Liver (tissue), 9 donors: ENCODE measurements around the gene ITGA2. TPM values are rescaled to one million over a fixed set of nuclear protein-coding genes. Genes with fewer than 3 reads are reported as not detected.

Source experiments
- DNase-seq: peaks from one replicate; pipeline ENCODE4 v3.0.0-alpha.2; 2017; ENCODE audit warnings: low spot score
- H3K27ac ChIP-seq, 2 donors: one replicate each; pipeline ENCODE4 v1.7.0; 2013; ENCODE audit warnings: inconsistent platforms in 2 of 2, low read length in 2 of 2, control low read depth in 1 of 2, low read depth in 1 of 2, mild to moderate bottlenecking in 1 of 2
- H3K27me3 ChIP-seq, 4 donors: one replicate each; pipeline versions ENCODE4 v1.6.1 to v1.7.0; 2013; ENCODE audit warnings: low read length in 3 of 4, inconsistent platforms in 1 of 4, mild to moderate bottlenecking in 1 of 4, moderate library complexity in 1 of 4; ENCODE audit not compliant: control insufficient read depth in 4 of 4, insufficient read depth in 4 of 4
- H3K36me3 ChIP-seq, 4 donors: one replicate each; pipeline versions ENCODE4 v1.6.1 to v1.7.0; 2013; ENCODE audit warnings: low read length in 3 of 4, mild to moderate bottlenecking in 3 of 4, low read depth in 1 of 4, moderate library complexity in 1 of 4; ENCODE audit not compliant: control insufficient read depth in 4 of 4, insufficient read depth in 3 of 4
- H3K4me1 ChIP-seq, 4 donors: one replicate each; pipeline versions ENCODE4 v1.6.1 to v1.7.0; 2013; ENCODE audit warnings: low read length in 3 of 4, mild to moderate bottlenecking in 3 of 4, moderate library complexity in 1 of 4; ENCODE audit not compliant: control insufficient read depth in 4 of 4, insufficient read depth in 4 of 4
- H3K4me3 ChIP-seq, 3 donors: one replicate each; pipeline versions ENCODE4 v1.6.1 to v1.7.0; 2013; ENCODE audit warnings: low read length in 3 of 3, control low read depth in 1 of 3, low read depth in 1 of 3, mild to moderate bottlenecking in 1 of 3
- H3K9ac ChIP-seq, 2 donors: one replicate each; pipeline ENCODE4 v1.7.0; 2013; ENCODE audit warnings: low read length in 2 of 2, mild to moderate bottlenecking in 2 of 2, moderate library complexity in 2 of 2, control low read depth in 1 of 2, low read depth in 1 of 2
- H3K9me3 ChIP-seq, 4 donors: one replicate each; pipeline versions ENCODE4 v1.6.1 to v1.7.0; 2013; ENCODE audit warnings: low read length in 3 of 4; ENCODE audit not compliant: control insufficient read depth in 4 of 4
- FOXA2 ChIP-seq: IDR thresholded peaks from 2 replicates; pipeline ENCODE4 v1.6.1; 2016; ENCODE audit warnings: antibody characterized with exemption
- GABPA ChIP-seq, 2 donors: IDR thresholded peaks in 1 of 2; conservative IDR thresholded peaks in 1 of 2; 2 replicates each; pipeline ENCODE4 v1.6.1; 2016; ENCODE audit warnings: antibody characterized with exemption in 2 of 2, mild to moderate bottlenecking in 1 of 2, moderate library complexity in 1 of 2
- HNF4A ChIP-seq, 2 donors: conservative IDR thresholded peaks; 2 replicates each; pipeline ENCODE4 v1.6.1; 2016; ENCODE audit warnings: antibody characterized with exemption in 2 of 2, mild to moderate bottlenecking in 2 of 2
- JUND ChIP-seq, 2 donors: IDR thresholded peaks; 2 replicates each; pipeline ENCODE4 v1.6.1; 2016; ENCODE audit warnings: antibody characterized with exemption in 2 of 2
- MAX ChIP-seq: IDR thresholded peaks from 2 replicates; pipeline ENCODE4 v1.6.1; 2016; ENCODE audit warnings: antibody characterized with exemption
- RAD21 ChIP-seq, 2 donors: IDR thresholded peaks; 2 replicates each; pipeline ENCODE4 v1.6.1; 2016; ENCODE audit warnings: antibody characterized with exemption in 2 of 2, mild to moderate bottlenecking in 2 of 2
- REST ChIP-seq: IDR thresholded peaks from 2 replicates; pipeline ENCODE4 v1.6.1; 2016; ENCODE audit warnings: antibody characterized with exemption, mild to moderate bottlenecking
- RXRA ChIP-seq, 2 donors: IDR thresholded peaks; 2 replicates each; pipeline ENCODE4 v1.6.1; 2017 to 2018; ENCODE audit warnings: antibody characterized with exemption in 2 of 2, mild to moderate bottlenecking in 1 of 2
- SP1 ChIP-seq: IDR thresholded peaks from 2 replicates; pipeline ENCODE4 v1.6.1; 2018; ENCODE audit warnings: antibody characterized with exemption, mild to moderate bottlenecking
- TAF1 ChIP-seq: conservative IDR thresholded peaks from 2 replicates; pipeline ENCODE4 v1.6.1; 2016; ENCODE audit warnings: antibody characterized with exemption, mild to moderate bottlenecking
- YY1 ChIP-seq: IDR thresholded peaks from 2 replicates; pipeline ENCODE4 v1.6.1; 2016; ENCODE audit warnings: antibody characterized with exemption, mild to moderate bottlenecking
- ZBTB33 ChIP-seq: IDR thresholded peaks from 2 replicates; pipeline ENCODE4 v1.6.1; 2016; ENCODE audit warnings: antibody characterized with exemption
- WGBS: extraction: QIAGEN DNeasy Blood & Tissue Kit; methylation state at CpG from one replicate; pipeline ENCODE4 v1.1.7; 2013; 5-methylcytosine and 5-hydroxymethylcytosine counted together
- polyA plus RNA-seq, 2 donors: library from polyadenylated mRNA; stranded (reverse) in 1 of 2; unstranded in 1 of 2; fragments of 200-250 nt in 1 of 2; fragments of >200 nt in 1 of 2; fragmentation: Nextera tagmentation in 1 of 2; extraction: Ambion mirVana in 1 of 2; gene quantifications; one replicate each; pipeline versions ENCODE4 v1.2.1 to v1.2.3, GENCODE V29; 2013 to 2015
- total RNA-seq, 2 donors: library from RNA; depleted of rRNA; stranded (reverse); fragments of >200 nt; gene quantifications; one replicate each; pipeline ENCODE4 v1.2.3, GENCODE V29; 2014
- donor health status: healthy.
- donor health status: healthy.
- donor health status: healthy.
- donor health status: healthy.
- donor health status: healthy.

ITGA2 gene
- total and polyA plus RNA-seq, 4 donors = 0.12 to 0.61 (median 0.33) TPM

- WGBS = 84% methylated on average over 2 of the region's 2 CpGs
- no peaks in the 10 kb centered on the region for H3K27me3 ChIP-seq
- DNase-seq = no peak
- H3K36me3 ChIP-seq = no peaks in the 10 kb centered on the region
- no peak for TF ChIP-seq GABPA (IDR thresholded peaks at IDR 0.05 in 1 of 2, conservative IDR thresholded peaks at IDR 0.05 in 1 of 2)
- H3K9ac ChIP-seq = no peak overlapping the region
- H3K4me1 ChIP-seq = no peaks in the 10 kb centered on the region
- no peak overlapping the region for H3K27ac ChIP-seq
- no peak overlapping the region for H3K4me3 ChIP-seq
- H3K9me3 ChIP-seq = no peaks in the 10 kb centered on the region
These were observed 82.6 kb downstream of the ITGA2 start for GRCh38 chr5:53071738-53072137.

GRCh38 chr5:53073348-53073747 is 84.2 kb downstream of the ITGA2 start:
- no peaks in the 10 kb centered on the region for H3K9me3 ChIP-seq
- TF ChIP-seq MAX (no peak), RAD21 (IDR thresholded peaks at IDR 0.05) (no peak), RXRA (IDR thresholded peaks at IDR 0.05) (no peak), JUND (IDR thresholded peaks at IDR 0.05) (no peak), FOXA2 (no peak), YY1 (no peak), SP1 (no peak), GABPA (IDR thresholded peaks at IDR 0.05 in 1 of 2, conservative IDR thresholded peaks at IDR 0.05 in 1 of 2) (no peak), HNF4A (conservative IDR thresholded peaks at IDR 0.05) (no peak), REST (no peak)
- no peaks in the 10 kb centered on the region for H3K4me1 ChIP-seq
- H3K9ac ChIP-seq = no peak overlapping the region
- WGBS = 87% methylated on average over 2 of the region's 2 CpGs
- H3K27me3 ChIP-seq = no peaks in the 10 kb centered on the region
- no peaks in the 10 kb centered on the region for H3K36me3 ChIP-seq
- H3K4me3 ChIP-seq = no peak overlapping the region
- no peak for DNase-seq
- H3K27ac ChIP-seq = no peak overlapping the region

- TF ChIP-seq REST (no peak), MAX (no peak), HNF4A (conservative IDR thresholded peaks at IDR 0.05) (peak; percentile 19 to 21), ZBTB33 (no peak), GABPA (IDR thresholded peaks at IDR 0.05 in 1 of 2, conservative IDR thresholded peaks at IDR 0.05 in 1 of 2) (no peak), RXRA (IDR thresholded peaks at IDR 0.05) (peak; percentile 64 to 76), TAF1 (no peak)
- Histone ChIP-seq H3K4me3 (no peak overlapping the region), H3K9me3 (no peaks in the 10 kb centered on the region), H3K36me3 (no peaks in the 10 kb centered on the region), H3K27ac (no peak overlapping the region), H3K4me1 (no peaks in the 10 kb centered on the region), H3K9ac (no peak overlapping the region), H3K27me3 (no peaks in the 10 kb centered on the region)
- WGBS = 85% methylated on average over 2 of the region's 2 CpGs
- DNase-seq = no peak
These were observed 86.9 kb downstream of the ITGA2 start for GRCh38 chr5:53076014-53076583.
